ENCODE results near the gene NFATC2IP. TPM values are rescaled to one million over a fixed set of nuclear protein-coding genes. Genes with fewer than 3 reads are reported as not detected.

Gene NFATC2IP
- total RNA-seq, 2 experiments from 2014 or later: 47.4 to 51.0 TPM

GRCh38 chr16:28951410-28951943 is 740 bp downstream of the NFATC2IP start:
- Histone ChIP-seq H3K27ac (ENCODE audit: low read depth in 1 of 2, low read length in 2 of 2) (peak overlapping the region in 1 of 2 donors; percentile 63), H3K4me3 (ENCODE audit: low read length) (peak overlapping the region; percentile 77), H3K36me3 (ENCODE audit: insufficient read depth, low read length) (peaks cover 37% of the 10 kb centered on the region), H3K27me3 (ENCODE audit: control insufficient read depth in 1 of 2, insufficient read depth in 2 of 2, low read length in 2 of 2) (no peaks in the 10 kb centered on the region), H3K4me1 (ENCODE audit: insufficient read depth, low read length) (peaks cover 29% of the 10 kb centered on the region), H3K9me3 (ENCODE audit: control insufficient read depth in 1 of 2, insufficient read depth in 1 of 2, low read length in 2 of 2) (no peaks in the 10 kb centered on the region)
- Mint-ChIP-seq H3K27me3 (no peaks in the 10 kb centered on the region), H3K27ac (peak overlapping the region; percentile 47), H3K36me3 (ENCODE audit: low read depth) (peaks cover 52% of the 10 kb centered on the region), H3K4me3 (peak overlapping the region; percentile 91), H3K4me1 (ENCODE audit: low read depth) (peaks cover 26% of the 10 kb centered on the region), H3K9me3 (no peaks in the 10 kb centered on the region)
- POLR2A ChIA-PET: interaction anchor here (1.4 kb wide), 2 partner anchors 32 to 56 kb away, joined by 4 to 6 read pairs; no protein-coding TSS in a partner anchor
- CTCF ChIA-PET: no interaction called here
- TF ChIP-seq, protein P1, sequence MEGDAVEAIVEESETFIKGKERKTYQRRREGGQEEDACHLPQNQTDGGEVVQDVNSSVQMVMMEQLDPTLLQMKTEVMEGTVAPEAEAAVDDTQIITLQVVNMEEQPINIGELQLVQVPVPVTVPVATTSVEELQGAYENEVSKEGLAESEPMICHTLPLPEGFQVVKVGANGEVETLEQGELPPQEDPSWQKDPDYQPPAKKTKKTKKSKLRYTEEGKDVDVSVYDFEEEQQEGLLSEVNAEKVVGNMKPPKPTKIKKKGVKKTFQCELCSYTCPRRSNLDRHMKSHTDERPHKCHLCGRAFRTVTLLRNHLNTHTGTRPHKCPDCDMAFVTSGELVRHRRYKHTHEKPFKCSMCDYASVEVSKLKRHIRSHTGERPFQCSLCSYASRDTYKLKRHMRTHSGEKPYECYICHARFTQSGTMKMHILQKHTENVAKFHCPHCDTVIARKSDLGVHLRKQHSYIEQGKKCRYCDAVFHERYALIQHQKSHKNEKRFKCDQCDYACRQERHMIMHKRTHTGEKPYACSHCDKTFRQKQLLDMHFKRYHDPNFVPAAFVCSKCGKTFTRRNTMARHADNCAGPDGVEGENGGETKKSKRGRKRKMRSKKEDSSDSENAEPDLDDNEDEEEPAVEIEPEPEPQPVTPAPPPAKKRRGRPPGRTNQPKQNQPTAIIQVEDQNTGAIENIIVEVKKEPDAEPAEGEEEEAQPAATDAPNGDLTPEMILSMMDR (IDR thresholded peaks at IDR 0.05): no peak
- DNase-seq (peak in 2 of 14 experiments; percentile 15 to 30), ATAC-seq (ENCODE audit: poor library complexity) (no peak)
- intact Hi-C loops (cut with DNase I, micrococcal nuclease): loop anchor here in 1 of 2 experiments (1.0 kb wide), 1 partner anchor 23 kb away; the partner anchor contains the start of gene SPNS1

GRCh38 chr16:28958216-28958615 is 7.5 kb downstream of the NFATC2IP start:
- Mint-ChIP-seq H3K4me1 (ENCODE audit: low read depth) (peaks cover 3% of the 10 kb centered on the region), H3K4me3 (no peak overlapping the region), H3K27ac (no peak overlapping the region), H3K9me3 (no peaks in the 10 kb centered on the region), H3K27me3 (no peaks in the 10 kb centered on the region), H3K36me3 (ENCODE audit: low read depth) (peaks cover 70% of the 10 kb centered on the region)
- TF ChIP-seq, protein P1 (IDR thresholded peaks at IDR 0.05): no peak
- DNase-seq (no peak), ATAC-seq (ENCODE audit: poor library complexity) (no peak)
- Histone ChIP-seq H3K4me3 (ENCODE audit: low read length) (no peak overlapping the region), H3K27ac (ENCODE audit: low read depth in 1 of 2, low read length in 2 of 2) (no peak overlapping the region), H3K27me3 (ENCODE audit: control insufficient read depth in 1 of 2, insufficient read depth in 2 of 2, low read length in 2 of 2) (no peaks in the 10 kb centered on the region), H3K36me3 (ENCODE audit: insufficient read depth, low read length) (peaks cover 86% of the 10 kb centered on the region), H3K4me1 (ENCODE audit: insufficient read depth, low read length) (peaks cover 7% of the 10 kb centered on the region), H3K9me3 (ENCODE audit: control insufficient read depth in 1 of 2, insufficient read depth in 1 of 2, low read length in 2 of 2) (no peaks in the 10 kb centered on the region)
- ChIA-PET POLR2A (interaction anchor here (1.1 kb wide), 1 partner anchor 18 kb away, joined by 5 read pairs; no protein-coding TSS in a partner anchor), CTCF (no interaction called here)
- intact Hi-C loops (cut with DNase I, micrococcal nuclease): no loop called here

- peaks cover 71% of the 10 kb centered on the region for H3K36me3 Mint-ChIP-seq (ENCODE audit: low read depth)
- no peak for ATAC-seq (ENCODE audit: poor library complexity)
- CTCF ChIA-PET: no interaction called here
These were observed 8.1 kb downstream of the NFATC2IP start for GRCh38 chr16:28958836-28959235.

More at GRCh38 chr16:28958836-28959235, 8.1 kb downstream of the NFATC2IP start:
- H3K27ac ChIP-seq (ENCODE audit: low read depth in 1 of 2, low read length in 2 of 2): no peak overlapping the region
- no peak overlapping the region for H3K4me3 Mint-ChIP-seq
- no peaks in the 10 kb centered on the region for H3K27me3 Mint-ChIP-seq
- peaks cover 86% of the 10 kb centered on the region for H3K36me3 ChIP-seq (ENCODE audit: insufficient read depth, low read length)
- intact Hi-C loops (cut with DNase I, micrococcal nuclease): no loop called here
- DNase-seq: no peak
- POLR2A ChIA-PET: interaction anchor here (1.1 kb wide), 1 partner anchor 18 kb away, joined by 5 read pairs; no protein-coding TSS in a partner anchor
- no peak overlapping the region for H3K27ac Mint-ChIP-seq
- H3K4me3 ChIP-seq (ENCODE audit: low read length): no peak overlapping the region
- TF ChIP-seq, protein P1 (IDR thresholded peaks at IDR 0.05): no peak
- no peaks in the 10 kb centered on the region for H3K9me3 Mint-ChIP-seq
- H3K4me1 ChIP-seq (ENCODE audit: insufficient read depth, low read length): peaks cover 2% of the 10 kb centered on the region
- H3K4me1 Mint-ChIP-seq (ENCODE audit: low read depth): no peaks in the 10 kb centered on the region
- no peaks in the 10 kb centered on the region for H3K9me3 ChIP-seq (ENCODE audit: control insufficient read depth in 1 of 2, insufficient read depth in 1 of 2, low read length in 2 of 2)
- no peaks in the 10 kb centered on the region for H3K27me3 ChIP-seq (ENCODE audit: control insufficient read depth in 1 of 2, insufficient read depth in 2 of 2, low read length in 2 of 2)

Data from CD4-positive, alpha-beta T cell (primary cell).